Esophagus muscularis mucosa (tissue), 3 donors: ENCODE results near the gene OR4F15.

Experiments
- CTCF ChIP-seq, 3 experiments: fragments of 200-600 bp in 2 of 3; fragments of 450-650 bp in 1 of 3; sonication (generic) in 2 of 3; IDR thresholded peaks; one replicate each; pipeline ENCODE4 v1.5.1; 2017 to 2019; ENCODE audit warnings: antibody characterized with exemption in 3 of 3, mild to moderate bottlenecking in 2 of 3, moderate library complexity in 1 of 3
- POLR2A ChIP-seq: fragments of 450-650 bp; IDR thresholded peaks from one replicate; pipeline ENCODE4 v1.6.1; 2017; ENCODE audit warnings: antibody characterized with exemption, moderate library complexity, mild to moderate bottlenecking, low read depth

- TF ChIP-seq CTCF (IDR thresholded peaks at IDR 0.05) (no peak), POLR2A (no peak)
Measured at GRCh38 chr15:101803676-101804075, 8.3 kb upstream of the OR4F15 start.
